Stomach (tissue), 9 donors: ENCODE data around the gene ZBTB43. TPM values are rescaled to one million over a fixed set of nuclear protein-coding genes. Genes with fewer than 3 reads are reported as not detected.

Experiments
- DNase-seq, 2 donors: peaks; one replicate each; pipeline versions ENCODE4 v3.0.0 to v3.0.0-alpha.2; 2013 to 2019
- H3K27ac ChIP-seq, 5 donors: fragments of 200-600 bp in 4 of 5; sonication (generic) in 4 of 5; one replicate each; pipeline ENCODE4 v1.5.1; 2013 to 2019; ENCODE audit warnings: mild to moderate bottlenecking in 1 of 5, moderate library complexity in 1 of 5
- H3K27me3 ChIP-seq, 3 donors: fragments of 200-600 bp; sonication (generic); one replicate each; pipeline ENCODE4 v1.5.1; 2017 to 2019; ENCODE audit warnings: mixed run types in 1 of 3
- H3K36me3 ChIP-seq, 4 donors: fragments of 200-600 bp; sonication (generic); 1 replicate in 3 of 4; 2 replicates in 1 of 4; pipeline ENCODE4 v1.5.1; 2016 to 2019
- H3K4me1 ChIP-seq, 4 donors: fragments of 200-600 bp; sonication (generic); one replicate each; pipeline ENCODE4 v1.5.1; 2016 to 2019
- H3K4me3 ChIP-seq, 4 donors: fragments of 200-600 bp; sonication (generic) in 3 of 4; one replicate each; pipeline ENCODE4 v1.5.1; 2016 to 2019; ENCODE audit warnings: mild to moderate bottlenecking in 1 of 4
- H3K9me3 ChIP-seq, 4 donors: fragments of 200-600 bp; sonication (generic); one replicate each; pipeline ENCODE4 v1.5.1; 2016 to 2019
- EP300 ChIP-seq: sonication (generic); formaldehyde crosslinking; IDR thresholded peaks from one replicate; pipeline ENCODE4 v1.6.1; 2017; ENCODE audit warnings: antibody characterized with exemption
- POLR2A ChIP-seq, 4 donors: fragments of 450-650 bp; IDR thresholded peaks; one replicate each; pipeline ENCODE4 v1.6.1; 2016; ENCODE audit warnings: antibody characterized with exemption in 4 of 4, control low read depth in 2 of 4, mild to moderate bottlenecking in 1 of 4, moderate library complexity in 1 of 4
- POLR2AphosphoS5 ChIP-seq, 3 donors: sonication (generic); formaldehyde crosslinking; IDR thresholded peaks; one replicate each; pipeline ENCODE4 v1.6.1; 2016; ENCODE audit warnings: antibody characterized with exemption in 3 of 3
- WGBS, 5 donors: extraction: QIAGEN DNeasy Blood & Tissue Kit in 3 of 5; methylation state at CpG; one replicate each; pipeline versions ENCODE4 v1.1.5 to v1.1.7; 2013 to 2018; 5-methylcytosine and 5-hydroxymethylcytosine counted together
- intact Hi-C: fragments of 100-400 bp; cut with DNase I; formaldehyde crosslinking; loops from one replicate; pipeline ENCODE4 v1.15.1; 2023; ENCODE audit warnings: low total_unique reads
- polyA plus RNA-seq, 3 donors: library from polyadenylated mRNA; stranded (reverse); fragments of 200-250 nt; gene quantifications; one replicate each; pipeline ENCODE4 v1.2.3, GENCODE V29; 2013
- total RNA-seq, 5 donors: library from RNA; depleted of rRNA; stranded (reverse); fragments of >200 nt; gene quantifications; one replicate each; pipeline versions ENCODE4 v1.1.0 to v1.2.3, GENCODE V29; 2014 to 2016
- TF ChIP-seq, protein P1 (sequence below), 7 experiments: fragments of 450-650 bp in 4 of 7; fragments of 200-600 bp in 3 of 7; sonication (generic) in 3 of 7; IDR thresholded peaks; one replicate each; pipeline ENCODE4 v1.5.1; 2016 to 2019; ENCODE audit warnings: antibody characterized with exemption in 7 of 7, control low read depth in 2 of 7, mild to moderate bottlenecking in 1 of 7
- donor health status: healthy with polysubstance abuse.
- donor health status: Bipolar disorder and iron deficiency.
- donor health status: healthy.

The ZBTB43 gene
- total and polyA plus RNA-seq, 8 donors, result 1.8 to 114 (median 6.6) TPM

DNA sequence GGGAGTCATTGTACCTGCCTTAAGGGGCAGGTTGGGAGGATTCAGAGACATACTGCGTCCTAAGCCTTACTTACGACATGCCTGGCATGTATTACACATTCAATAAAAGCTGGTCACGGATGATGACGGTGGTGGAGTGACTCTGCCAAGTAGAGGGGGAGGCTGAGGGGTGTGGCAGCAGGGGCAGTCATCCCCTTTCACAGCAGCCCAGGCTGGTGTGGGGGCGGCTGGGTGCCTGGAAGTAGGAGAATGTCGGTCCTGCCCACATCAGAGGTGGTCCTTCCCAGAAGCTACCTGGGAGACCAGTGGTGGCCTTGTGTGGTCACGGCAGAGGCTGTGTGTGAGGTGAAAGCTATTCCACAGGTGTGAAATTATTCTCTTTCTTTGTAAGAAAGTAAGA lies 64.5 kb downstream of the ZBTB43 start:
- WGBS, 5 donors, result 83 to 93% (median 91%) methylated on average over 7 of the region's 7 CpGs
- peaks cover 0 to 30% (median 4%) of the 10 kb centered on the region in 4 donors for H3K4me1 ChIP-seq
- H3K27ac ChIP-seq, result no peak overlapping the region
- H3K36me3 ChIP-seq, result peaks cover 9 to 53% (median 39%) of the 10 kb centered on the region in 4 donors
- DNase-seq, result no peak
- no peak for TF ChIP-seq EP300
- TF ChIP-seq POLR2AphosphoS5 (IDR thresholded peaks at IDR 0.05), result no peak
- TF ChIP-seq, protein P1, sequence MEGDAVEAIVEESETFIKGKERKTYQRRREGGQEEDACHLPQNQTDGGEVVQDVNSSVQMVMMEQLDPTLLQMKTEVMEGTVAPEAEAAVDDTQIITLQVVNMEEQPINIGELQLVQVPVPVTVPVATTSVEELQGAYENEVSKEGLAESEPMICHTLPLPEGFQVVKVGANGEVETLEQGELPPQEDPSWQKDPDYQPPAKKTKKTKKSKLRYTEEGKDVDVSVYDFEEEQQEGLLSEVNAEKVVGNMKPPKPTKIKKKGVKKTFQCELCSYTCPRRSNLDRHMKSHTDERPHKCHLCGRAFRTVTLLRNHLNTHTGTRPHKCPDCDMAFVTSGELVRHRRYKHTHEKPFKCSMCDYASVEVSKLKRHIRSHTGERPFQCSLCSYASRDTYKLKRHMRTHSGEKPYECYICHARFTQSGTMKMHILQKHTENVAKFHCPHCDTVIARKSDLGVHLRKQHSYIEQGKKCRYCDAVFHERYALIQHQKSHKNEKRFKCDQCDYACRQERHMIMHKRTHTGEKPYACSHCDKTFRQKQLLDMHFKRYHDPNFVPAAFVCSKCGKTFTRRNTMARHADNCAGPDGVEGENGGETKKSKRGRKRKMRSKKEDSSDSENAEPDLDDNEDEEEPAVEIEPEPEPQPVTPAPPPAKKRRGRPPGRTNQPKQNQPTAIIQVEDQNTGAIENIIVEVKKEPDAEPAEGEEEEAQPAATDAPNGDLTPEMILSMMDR (IDR thresholded peaks at IDR 0.05), result no peak
- TF ChIP-seq POLR2A (IDR thresholded peaks at IDR 0.05), result no peak
- no peak overlapping the region for H3K4me3 ChIP-seq
- H3K27me3 ChIP-seq, result no peaks in the 10 kb centered on the region
- intact Hi-C loops, result no loop called here
- H3K9me3 ChIP-seq, result no peaks in the 10 kb centered on the region

DNA sequence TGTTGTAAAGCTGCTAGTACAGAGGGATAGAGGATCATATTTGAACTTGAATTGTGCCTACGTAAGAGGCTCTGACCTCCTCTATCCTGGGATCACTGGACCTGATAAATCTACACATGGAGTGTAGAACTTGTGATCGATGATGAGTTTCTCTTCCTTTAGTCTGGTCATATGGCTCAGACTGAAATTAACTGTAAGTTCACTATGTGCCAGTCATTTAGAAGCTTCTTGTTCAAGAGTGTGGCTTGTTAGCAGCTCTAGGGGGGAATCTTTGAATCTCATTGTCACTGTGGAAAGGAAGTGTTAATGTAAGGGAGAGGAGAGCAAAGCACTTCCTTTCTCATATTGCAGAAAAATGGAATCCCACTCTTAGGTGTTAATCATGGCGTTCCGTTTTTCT lies 67.7 kb downstream of the ZBTB43 start:
- TF ChIP-seq POLR2AphosphoS5 (IDR thresholded peaks at IDR 0.05) (no peak), POLR2A (IDR thresholded peaks at IDR 0.05) (no peak), EP300 (no peak)
- TF ChIP-seq, protein P1 (IDR thresholded peaks at IDR 0.05), result no peak
- peaks cover 0 to 23% (median 14%) of the 10 kb centered on the region in 4 donors for H3K36me3 ChIP-seq
- no peaks in the 10 kb centered on the region for H3K27me3 ChIP-seq
- WGBS, 5 donors, result 77 to 92% (median 79%) methylated on average over 4 of the region's 4 CpGs
- H3K27ac ChIP-seq, result no peak overlapping the region
- DNase-seq, result no peak
- intact Hi-C loops, result no loop called here
- H3K9me3 ChIP-seq, result no peaks in the 10 kb centered on the region
- no peak overlapping the region for H3K4me3 ChIP-seq
- peaks cover 0 to 29% (median 0%) of the 10 kb centered on the region in 4 donors for H3K4me1 ChIP-seq

DNA sequence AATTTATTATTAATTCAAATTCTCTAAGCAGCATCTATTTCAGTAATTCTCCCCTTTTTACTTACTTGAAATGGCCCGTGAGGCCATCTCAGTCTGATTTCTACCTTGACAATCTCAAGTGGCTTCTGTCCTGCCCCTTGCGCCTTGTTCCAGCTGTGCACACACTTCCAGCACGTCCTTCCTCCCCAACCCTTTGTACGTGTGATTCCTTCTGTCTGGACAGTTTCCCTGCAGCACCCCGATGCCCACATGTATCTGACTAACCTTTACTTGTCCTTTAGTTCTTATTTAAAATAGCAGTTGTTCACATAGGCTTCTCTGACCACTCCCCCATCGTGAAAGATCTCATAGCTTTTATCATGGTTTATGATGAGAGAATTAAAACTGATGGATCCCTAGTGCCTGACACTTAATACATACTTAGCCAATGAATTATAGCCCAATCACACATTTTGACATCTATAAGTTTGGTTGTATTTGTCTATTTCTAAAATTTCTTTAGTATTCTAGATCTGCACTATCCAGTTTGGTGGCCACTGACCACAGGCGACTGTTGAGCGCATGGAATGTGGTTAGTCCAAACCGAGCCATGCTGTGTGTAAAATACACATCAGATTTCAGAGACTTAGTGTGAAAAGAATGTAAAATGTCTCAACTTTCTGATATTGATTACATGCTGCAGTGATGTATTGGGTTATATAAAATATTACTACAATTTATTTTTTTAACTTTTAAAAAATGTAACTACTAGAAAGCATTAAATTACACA lies 69.9 kb downstream of the ZBTB43 start:
- TF ChIP-seq POLR2A (IDR thresholded peaks at IDR 0.05) (no peak), POLR2AphosphoS5 (IDR thresholded peaks at IDR 0.05) (no peak), EP300 (no peak)
- TF ChIP-seq, protein P1 (IDR thresholded peaks at IDR 0.05), result no peak
- Histone ChIP-seq H3K27me3 (no peaks in the 10 kb centered on the region), H3K9me3 (no peaks in the 10 kb centered on the region), H3K27ac (no peak overlapping the region), H3K36me3 (peaks cover 4 to 27% (median 15%) of the 10 kb centered on the region in 4 donors), H3K4me1 (peaks cover 0 to 8% (median 0%) of the 10 kb centered on the region in 4 donors), H3K4me3 (no peak overlapping the region)
- no peak for DNase-seq
- intact Hi-C loops, result no loop called here
- 61 to 70% (median 67%) methylated on average over 9 of the region's 9 CpGs for WGBS, 5 donors

DNA sequence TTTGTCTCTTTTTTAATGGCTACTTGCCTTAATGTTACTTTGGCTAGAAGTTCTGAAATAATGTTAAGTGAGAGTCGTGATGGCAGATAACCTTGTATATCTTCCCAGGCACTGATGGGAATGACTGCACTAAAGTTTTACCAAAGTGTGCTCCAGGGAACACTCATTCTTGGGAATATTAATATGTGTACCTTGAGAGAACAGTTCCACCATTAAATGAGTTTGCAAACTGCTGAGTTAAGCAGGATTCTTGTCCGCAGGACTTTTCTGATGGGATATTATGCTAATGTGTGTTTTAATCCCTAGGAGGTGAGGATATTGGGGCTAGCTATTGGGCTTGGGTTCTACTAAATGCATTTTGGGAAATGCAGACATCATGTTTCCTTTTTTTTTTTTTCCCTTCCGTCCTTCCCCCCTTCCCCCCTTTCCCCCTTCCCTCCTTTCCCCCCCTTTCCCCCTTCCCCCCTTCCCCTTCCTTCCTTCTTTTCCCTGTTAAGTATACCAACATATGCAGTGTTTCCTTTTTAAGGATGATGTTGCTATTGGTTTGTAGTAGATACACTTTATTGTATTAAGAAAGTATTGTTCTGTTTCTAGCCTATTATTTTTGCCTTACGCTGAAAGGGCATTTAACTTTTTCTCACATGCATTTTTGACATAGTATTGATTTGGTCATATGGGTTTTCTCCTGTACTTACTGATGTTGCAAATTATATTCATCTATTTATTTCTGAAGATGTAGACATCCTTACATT lies 71.1 kb downstream of the ZBTB43 start:
- intact Hi-C loops, result no loop called here
- no peak for DNase-seq
- H3K4me3 ChIP-seq, result no peak overlapping the region
- peaks cover 14 to 40% (median 27%) of the 10 kb centered on the region in 4 donors for H3K36me3 ChIP-seq
- H3K9me3 ChIP-seq, result no peaks in the 10 kb centered on the region
- H3K27ac ChIP-seq, result no peak overlapping the region
- 69 to 81% (median 75%) methylated on average over 4 of the region's 4 CpGs for WGBS, 5 donors
- no peaks in the 10 kb centered on the region for H3K27me3 ChIP-seq
- TF ChIP-seq, protein P1 (IDR thresholded peaks at IDR 0.05), result no peak
- TF ChIP-seq POLR2AphosphoS5 (IDR thresholded peaks at IDR 0.05), result no peak
- TF ChIP-seq EP300, result no peak
- TF ChIP-seq POLR2A (IDR thresholded peaks at IDR 0.05), result no peak
- H3K4me1 ChIP-seq, result peaks cover 0 to 8% (median 0%) of the 10 kb centered on the region in 4 donors
